PFSK-1 (cell line): ENCODE measurements around the gene POLR2C.

Experiments used
- POLR2AphosphoS5 ChIP-seq: IDR thresholded peaks from 2 replicates; pipeline ENCODE4 v1.6.1; 2012; ENCODE audit warnings: low read depth, mild to moderate bottlenecking, control low read depth, low read length, moderate library complexity
- SIN3A ChIP-seq: IDR thresholded peaks from 2 replicates; pipeline ENCODE4 v1.6.1; 2012; ENCODE audit warnings: mild to moderate bottlenecking, low read length, moderate library complexity, borderline replicate concordance; ENCODE audit not compliant: insufficient read depth
- TAF1 ChIP-seq: IDR thresholded peaks from 2 replicates; pipeline ENCODE4 v1.6.1; 2012; ENCODE audit warnings: low read length, control low read depth, borderline replicate concordance; ENCODE audit not compliant: insufficient read depth
- TF ChIP-seq, protein P1 (sequence below), 2 experiments: IDR thresholded peaks; 2 replicates each; pipeline versions ENCODE4 v1.6.1 to v1.8.0; 2011 to 2012; ENCODE audit warnings: low read depth in 2 of 2, low read length in 2 of 2, control low read depth in 1 of 2, inconsistent platforms in 1 of 2, mild to moderate bottlenecking in 1 of 2, moderate library complexity in 1 of 2; ENCODE audit not compliant: insufficient read depth in 1 of 2

DNA sequence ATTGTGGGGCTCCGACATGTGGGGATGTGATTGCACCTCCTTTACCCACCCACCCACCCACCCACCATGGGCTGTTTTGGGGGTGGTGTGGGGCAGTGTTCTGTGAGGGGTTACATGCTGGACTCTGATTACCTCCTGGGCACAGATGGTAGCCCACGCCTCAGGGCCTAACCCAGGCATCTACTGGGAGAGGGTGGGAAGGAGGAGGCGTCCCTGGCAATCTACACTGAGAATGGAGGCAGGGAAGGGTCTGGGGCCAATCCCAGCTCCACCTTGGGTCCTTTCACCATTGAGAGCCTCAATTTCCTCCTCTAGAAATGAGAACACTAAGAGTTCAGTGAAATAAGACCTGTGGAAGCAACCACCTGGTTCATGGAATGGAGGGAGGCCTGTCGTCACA is 35.6 kb downstream of the POLR2C start:
- TF ChIP-seq, protein P1, sequence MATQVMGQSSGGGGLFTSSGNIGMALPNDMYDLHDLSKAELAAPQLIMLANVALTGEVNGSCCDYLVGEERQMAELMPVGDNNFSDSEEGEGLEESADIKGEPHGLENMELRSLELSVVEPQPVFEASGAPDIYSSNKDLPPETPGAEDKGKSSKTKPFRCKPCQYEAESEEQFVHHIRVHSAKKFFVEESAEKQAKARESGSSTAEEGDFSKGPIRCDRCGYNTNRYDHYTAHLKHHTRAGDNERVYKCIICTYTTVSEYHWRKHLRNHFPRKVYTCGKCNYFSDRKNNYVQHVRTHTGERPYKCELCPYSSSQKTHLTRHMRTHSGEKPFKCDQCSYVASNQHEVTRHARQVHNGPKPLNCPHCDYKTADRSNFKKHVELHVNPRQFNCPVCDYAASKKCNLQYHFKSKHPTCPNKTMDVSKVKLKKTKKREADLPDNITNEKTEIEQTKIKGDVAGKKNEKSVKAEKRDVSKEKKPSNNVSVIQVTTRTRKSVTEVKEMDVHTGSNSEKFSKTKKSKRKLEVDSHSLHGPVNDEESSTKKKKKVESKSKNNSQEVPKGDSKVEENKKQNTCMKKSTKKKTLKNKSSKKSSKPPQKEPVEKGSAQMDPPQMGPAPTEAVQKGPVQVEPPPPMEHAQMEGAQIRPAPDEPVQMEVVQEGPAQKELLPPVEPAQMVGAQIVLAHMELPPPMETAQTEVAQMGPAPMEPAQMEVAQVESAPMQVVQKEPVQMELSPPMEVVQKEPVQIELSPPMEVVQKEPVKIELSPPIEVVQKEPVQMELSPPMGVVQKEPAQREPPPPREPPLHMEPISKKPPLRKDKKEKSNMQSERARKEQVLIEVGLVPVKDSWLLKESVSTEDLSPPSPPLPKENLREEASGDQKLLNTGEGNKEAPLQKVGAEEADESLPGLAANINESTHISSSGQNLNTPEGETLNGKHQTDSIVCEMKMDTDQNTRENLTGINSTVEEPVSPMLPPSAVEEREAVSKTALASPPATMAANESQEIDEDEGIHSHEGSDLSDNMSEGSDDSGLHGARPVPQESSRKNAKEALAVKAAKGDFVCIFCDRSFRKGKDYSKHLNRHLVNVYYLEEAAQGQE (IDR thresholded peaks at IDR 0.05; ENCODE audit: insufficient read depth in 1 of 2, low read depth in 2 of 2, low read length in 2 of 2), result no peak
- TF ChIP-seq SIN3A, result no peak
- no peak for TF ChIP-seq POLR2AphosphoS5
- TF ChIP-seq TAF1, result no peak
